GM12878 (cell line): ENCODE data around the gene TBC1D10A. TPM values are rescaled to one million over a fixed set of nuclear protein-coding genes. Genes with fewer than 3 reads are reported as not detected.

Experiments
- ATF7 ChIP-seq: fragments of 450-650 bp; IDR thresholded peaks from 2 replicates; pipeline ENCODE4 v1.6.1; 2016; ENCODE audit warnings: low read depth, mild to moderate bottlenecking
- BHLHE40 ChIP-seq, 2 experiments: fragments of 450-650 bp in 1 of 2; IDR thresholded peaks; 2 replicates each; pipeline ENCODE4 v1.6.1; 2011 to 2017; ENCODE audit warnings: low read depth in 2 of 2, borderline replicate concordance in 1 of 2, improper control_type of control experiment in 1 of 2, low read length in 1 of 2, mild to moderate bottlenecking in 1 of 2
- EED ChIP-seq: sonication (generic); IDR thresholded peaks from 2 replicates; pipeline ENCODE4 v1.6.1; 2016; ENCODE audit warnings: antibody characterized with exemption, low read depth
- EZH2 ChIP-seq: IDR thresholded peaks from 2 replicates; pipeline ENCODE4 v1.6.1; 2012; ENCODE audit warnings: low read depth, mild to moderate bottlenecking, control low read depth, inconsistent platforms, low read length, borderline replicate concordance; ENCODE audit not compliant: control insufficient read depth
- HSF1 ChIP-seq: fragments of 150-350 bp; IDR thresholded peaks from 2 replicates; pipeline ENCODE4 v1.6.1; 2014; ENCODE audit warnings: mild to moderate bottlenecking, low read depth, low read length
- IKZF1 ChIP-seq: fragments of 450-650 bp; conservative IDR thresholded peaks from 2 replicates; pipeline ENCODE4 v1.6.1; 2017; ENCODE audit warnings: antibody characterized with exemption, mild to moderate bottlenecking
- IRF3 ChIP-seq: fragments of 450-650 bp; IDR thresholded peaks from 2 replicates; pipeline ENCODE4 v1.6.1; 2014; ENCODE audit warnings: mild to moderate bottlenecking
- IRF4 ChIP-seq: IDR thresholded peaks from 2 replicates; pipeline ENCODE4 v1.6.1; 2011; ENCODE audit warnings: low read depth, low read length
- IRF5 ChIP-seq: fragments of 450-650 bp; IDR thresholded peaks from 2 replicates; pipeline ENCODE4 v1.6.1; 2017; ENCODE audit warnings: borderline replicate concordance
- KAT2A ChIP-seq: conservative IDR thresholded peaks from 2 replicates; pipeline ENCODE4 v1.6.1; 2011; ENCODE audit warnings: low read depth, low read length; ENCODE audit not compliant: control insufficient read depth
- KDM1A ChIP-seq: fragments of 200-600 bp; sonication (generic); IDR thresholded peaks from 2 replicates; pipeline ENCODE4 v1.6.1; 2016; ENCODE audit warnings: borderline replicate concordance
- MYC ChIP-seq: IDR thresholded peaks from 2 replicates; pipeline ENCODE4 v1.6.1; 2011; ENCODE audit warnings: mild to moderate bottlenecking, low read length, moderate library complexity, inconsistent platforms; ENCODE audit not compliant: insufficient read depth, insufficient replicate concordance, insufficient read length, severe bottlenecking
- NFIC ChIP-seq: IDR thresholded peaks from 2 replicates; pipeline ENCODE4 v1.6.1; 2012; ENCODE audit warnings: low read depth, mild to moderate bottlenecking, inconsistent platforms, low read length, moderate library complexity
- NKRF ChIP-seq: fragments of 450-650 bp; conservative IDR thresholded peaks from 2 replicates; pipeline ENCODE4 v1.6.1; 2017; ENCODE audit warnings: mild to moderate bottlenecking, moderate library complexity
- POU2F2 ChIP-seq: IDR thresholded peaks from 3 replicates; pipeline ENCODE4 v1.6.1; 2011; ENCODE audit warnings: low read depth, mild to moderate bottlenecking, low read length, borderline replicate concordance
- YBX1 ChIP-seq: fragments of 450-650 bp; IDR thresholded peaks from 2 replicates; pipeline ENCODE4 v1.6.1; 2016; ENCODE audit warnings: antibody characterized with exemption
- ZBED1 ChIP-seq: IDR thresholded peaks from 2 replicates; pipeline ENCODE4 v1.6.1; 2016; ENCODE audit warnings: borderline replicate concordance
- ZBTB11 ChIP-seq: fragments of 450-650 bp; formaldehyde crosslinking; IDR thresholded peaks from 2 replicates; pipeline ENCODE4 v1.5.0; 2022; ENCODE audit warnings: mild to moderate bottlenecking, missing genetic modification characterization
- polyA plus RNA-seq, 11 experiments: library from polyadenylated mRNA; depleted of rRNA in 4 of 11; unstranded in 6 of 11; stranded (reverse) in 5 of 11; fragments of >200 nt; fragmentation: Nextera tagmentation in 4 of 11; fragmentation: Illumina TruSeq in 1 of 11; extraction: Ambion mirVana in 4 of 11; extraction: Trizol in 1 of 11; gene quantifications; 1 replicate in 1 of 11; 2 replicates in 10 of 11; pipeline versions ENCODE4 v1.2.1 to v1.2.3, GENCODE V29; 2011 to 2016; ENCODE audit warnings: inconsistent platforms in 2 of 11, missing spikeins in 2 of 11, low read depth in 1 of 11
- total RNA-seq, 4 experiments: library from RNA; depleted of rRNA in 3 of 4; stranded (reverse); fragments of >200 nt in 3 of 4; fragmentation: Illumina TruSeq in 1 of 4; extraction: Trizol in 1 of 4; gene quantifications; 2 replicates each; pipeline versions ENCODE4 v1.2.1 to v1.2.3, GENCODE V29; 2013 to 2021

The TBC1D10A gene
- total and polyA plus RNA-seq, 10 of the 15 experiments (the other 5 are each of a cell fraction or from before 2014, with no cell fraction given) = 0.27 to 25.7 (median 15.3) TPM

GRCh38 chr22:30326706-30327362 is at the start of gene TBC1D10A (continued):
- TF ChIP-seq NKRF (peak; percentile 83), MYC (no peak), ZBTB11 (no peak), POU2F2 (no peak), IRF5 (no peak), KAT2A (no peak), IKZF1 (peak; percentile 58), BHLHE40 (IDR thresholded peaks at IDR 0.05; ENCODE audit: borderline replicate concordance in 1 of 2, low read depth in 2 of 2, low read length in 1 of 2) (peak in 1 of 2 experiments; percentile 3; a peak in 1 of 4 replicates), IRF3 (no peak), NFIC (no peak), ZBED1 (no peak), YBX1 (no peak), EZH2 (no peak), HSF1 (no peak), IRF4 (no peak), ATF7 (no peak), KDM1A (no peak), EED (no peak; the same call in 1 of the 2 replicates)
